IMR-90 (cell line): Measurements from ENCODE around the gene CAMKMT.

Experiments used
- CEBPB ChIP-seq: IDR thresholded peaks from 2 replicates; pipeline ENCODE4 v1.6.1; 2012; ENCODE audit warnings: low read depth, low read length, improper control_type of control experiment
- FOS ChIP-seq: fragments of 150-350 bp; IDR thresholded peaks from 2 replicates; pipeline ENCODE4 v1.6.1; 2016; ENCODE audit warnings: low read depth, low read length
- RCOR1 ChIP-seq: IDR thresholded peaks from 2 replicates; pipeline ENCODE4 v1.6.1; 2012; ENCODE audit warnings: mild to moderate bottlenecking, low read length, improper control_type of control experiment; ENCODE audit not compliant: insufficient replicate concordance
- TF ChIP-seq, protein P1 (sequence below): conservative IDR thresholded peaks from 2 replicates; pipeline ENCODE4 v1.5.1; 2012; ENCODE audit warnings: mild to moderate bottlenecking, low read depth, low read length, improper control_type of control experiment

- TF ChIP-seq, protein P1, sequence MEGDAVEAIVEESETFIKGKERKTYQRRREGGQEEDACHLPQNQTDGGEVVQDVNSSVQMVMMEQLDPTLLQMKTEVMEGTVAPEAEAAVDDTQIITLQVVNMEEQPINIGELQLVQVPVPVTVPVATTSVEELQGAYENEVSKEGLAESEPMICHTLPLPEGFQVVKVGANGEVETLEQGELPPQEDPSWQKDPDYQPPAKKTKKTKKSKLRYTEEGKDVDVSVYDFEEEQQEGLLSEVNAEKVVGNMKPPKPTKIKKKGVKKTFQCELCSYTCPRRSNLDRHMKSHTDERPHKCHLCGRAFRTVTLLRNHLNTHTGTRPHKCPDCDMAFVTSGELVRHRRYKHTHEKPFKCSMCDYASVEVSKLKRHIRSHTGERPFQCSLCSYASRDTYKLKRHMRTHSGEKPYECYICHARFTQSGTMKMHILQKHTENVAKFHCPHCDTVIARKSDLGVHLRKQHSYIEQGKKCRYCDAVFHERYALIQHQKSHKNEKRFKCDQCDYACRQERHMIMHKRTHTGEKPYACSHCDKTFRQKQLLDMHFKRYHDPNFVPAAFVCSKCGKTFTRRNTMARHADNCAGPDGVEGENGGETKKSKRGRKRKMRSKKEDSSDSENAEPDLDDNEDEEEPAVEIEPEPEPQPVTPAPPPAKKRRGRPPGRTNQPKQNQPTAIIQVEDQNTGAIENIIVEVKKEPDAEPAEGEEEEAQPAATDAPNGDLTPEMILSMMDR = no peak
- no peak for TF ChIP-seq RCOR1
- no peak for TF ChIP-seq CEBPB
- TF ChIP-seq FOS = no peak
Observed at GRCh38 chr2:44547718-44548117, 186.0 kb downstream of the CAMKMT start.
